Measurements from ENCODE around the gene ARL3. TPM values are rescaled to one million over a fixed set of nuclear protein-coding genes. Genes with fewer than 3 reads are reported as not detected.

ARL3 gene
- total RNA-seq, 4 donors from 2014 or later = 1.6 to 3.8 (median 3.2) TPM

- DNase-seq (ENCODE audit: low spot score in 2 of 2) = no peak
- TF ChIP-seq, protein P1, sequence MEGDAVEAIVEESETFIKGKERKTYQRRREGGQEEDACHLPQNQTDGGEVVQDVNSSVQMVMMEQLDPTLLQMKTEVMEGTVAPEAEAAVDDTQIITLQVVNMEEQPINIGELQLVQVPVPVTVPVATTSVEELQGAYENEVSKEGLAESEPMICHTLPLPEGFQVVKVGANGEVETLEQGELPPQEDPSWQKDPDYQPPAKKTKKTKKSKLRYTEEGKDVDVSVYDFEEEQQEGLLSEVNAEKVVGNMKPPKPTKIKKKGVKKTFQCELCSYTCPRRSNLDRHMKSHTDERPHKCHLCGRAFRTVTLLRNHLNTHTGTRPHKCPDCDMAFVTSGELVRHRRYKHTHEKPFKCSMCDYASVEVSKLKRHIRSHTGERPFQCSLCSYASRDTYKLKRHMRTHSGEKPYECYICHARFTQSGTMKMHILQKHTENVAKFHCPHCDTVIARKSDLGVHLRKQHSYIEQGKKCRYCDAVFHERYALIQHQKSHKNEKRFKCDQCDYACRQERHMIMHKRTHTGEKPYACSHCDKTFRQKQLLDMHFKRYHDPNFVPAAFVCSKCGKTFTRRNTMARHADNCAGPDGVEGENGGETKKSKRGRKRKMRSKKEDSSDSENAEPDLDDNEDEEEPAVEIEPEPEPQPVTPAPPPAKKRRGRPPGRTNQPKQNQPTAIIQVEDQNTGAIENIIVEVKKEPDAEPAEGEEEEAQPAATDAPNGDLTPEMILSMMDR (IDR thresholded peaks at IDR 0.05) = no peak
- no peak overlapping the region for H3K4me3 ChIP-seq (ENCODE audit: low read depth, poor library complexity, severe bottlenecking)
- intact Hi-C loops (cut with DNase I; ENCODE audit: low total_unique reads) = no loop called here
- 89 to 90% methylated on average over 11 of the region's 12 CpGs for WGBS, 2 donors
Measured at GRCh38 chr10:102656026-102656425, 58.2 kb downstream of the ARL3 start.

DNA sequence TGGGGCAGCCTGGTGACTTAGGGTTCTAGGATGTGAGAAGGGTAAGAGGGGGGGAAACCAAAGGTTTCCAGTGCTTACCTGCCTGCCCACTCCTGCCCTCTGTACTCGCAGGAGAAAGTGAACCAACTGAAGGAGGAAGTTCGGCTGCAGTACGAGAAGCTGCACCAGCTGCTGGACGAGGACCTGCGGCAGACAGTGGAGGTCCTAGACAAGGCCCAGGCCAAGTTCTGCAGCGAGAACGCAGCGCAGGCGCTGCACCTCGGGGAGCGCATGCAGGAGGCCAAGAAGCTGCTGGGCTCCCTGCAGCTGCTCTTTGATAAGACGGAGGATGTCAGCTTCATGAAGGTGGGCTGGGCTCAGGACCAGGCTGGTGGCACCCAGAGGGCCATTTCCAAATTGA, 59.2 kb downstream of the ARL3 start:
- intact Hi-C loops (cut with DNase I; ENCODE audit: low total_unique reads) = no loop called here
- DNase-seq (ENCODE audit: low spot score in 2 of 2) = no peak
- 86 to 91% methylated on average over 12 of the region's 12 CpGs for WGBS, 2 donors
- TF ChIP-seq POLR2A (IDR thresholded peaks at IDR 0.05) = no peak
- TF ChIP-seq, protein P1 (IDR thresholded peaks at IDR 0.05) = no peak
- no peak overlapping the region for H3K4me3 ChIP-seq (ENCODE audit: low read depth, poor library complexity, severe bottlenecking)

DNA sequence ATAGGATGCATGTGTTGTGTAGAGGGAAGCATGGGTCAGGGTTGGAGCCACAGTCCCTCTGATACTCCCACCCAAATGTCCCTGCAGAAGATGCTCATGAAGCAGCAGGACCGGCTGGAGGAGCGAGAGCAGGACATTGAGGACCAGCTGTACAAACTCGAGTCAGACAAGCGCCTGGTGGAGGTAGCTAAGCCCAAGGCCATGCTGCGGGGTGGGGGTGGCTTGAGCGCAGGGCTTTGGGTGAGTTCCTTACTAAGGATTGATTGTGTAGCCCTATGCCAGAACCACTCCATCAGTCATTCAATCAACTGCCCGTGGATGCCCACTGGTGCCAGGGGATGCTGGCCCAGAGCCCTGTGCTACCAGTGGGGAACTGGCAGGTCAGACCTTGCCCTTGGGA, 59.6 kb downstream of the ARL3 start:
- intact Hi-C loops (cut with DNase I; ENCODE audit: low total_unique reads) = no loop called here

GRCh38 chr10:102653060-102653459, 61.1 kb downstream of the ARL3 start:
- H3K4me3 ChIP-seq (ENCODE audit: low read depth, poor library complexity, severe bottlenecking) = no peak overlapping the region
- intact Hi-C loops (cut with DNase I; ENCODE audit: low total_unique reads) = no loop called here
- no peak for TF ChIP-seq POLR2A (IDR thresholded peaks at IDR 0.05)
- DNase-seq (ENCODE audit: low spot score in 2 of 2) = no peak
- WGBS, 2 donors = 71 to 90% methylated on average over 1 of the region's 1 CpG

More for the DNA sequence above, 59.6 kb downstream of the ARL3 start:
- no peak overlapping the region for H3K4me3 ChIP-seq (ENCODE audit: low read depth, poor library complexity, severe bottlenecking)
- TF ChIP-seq POLR2A (IDR thresholded peaks at IDR 0.05) = no peak
- TF ChIP-seq, protein P1 (IDR thresholded peaks at IDR 0.05) = no peak
- DNase-seq (ENCODE audit: low spot score in 2 of 2) = no peak
- WGBS, 2 donors = 72 to 79% methylated on average over 7 of the region's 7 CpGs

- DNase-seq (ENCODE audit: low spot score in 2 of 2) = no peak
- WGBS, 2 donors = 77 to 87% methylated on average over 12 of the region's 12 CpGs
- TF ChIP-seq, protein P1 (IDR thresholded peaks at IDR 0.05) = no peak
- TF ChIP-seq POLR2A (IDR thresholded peaks at IDR 0.05) = no peak
- no peak overlapping the region for H3K4me3 ChIP-seq (ENCODE audit: low read depth, poor library complexity, severe bottlenecking)
- intact Hi-C loops (cut with DNase I; ENCODE audit: low total_unique reads) = no loop called here
Measured at GRCh38 chr10:102652170-102652916, 61.9 kb downstream of the ARL3 start.

DNA sequence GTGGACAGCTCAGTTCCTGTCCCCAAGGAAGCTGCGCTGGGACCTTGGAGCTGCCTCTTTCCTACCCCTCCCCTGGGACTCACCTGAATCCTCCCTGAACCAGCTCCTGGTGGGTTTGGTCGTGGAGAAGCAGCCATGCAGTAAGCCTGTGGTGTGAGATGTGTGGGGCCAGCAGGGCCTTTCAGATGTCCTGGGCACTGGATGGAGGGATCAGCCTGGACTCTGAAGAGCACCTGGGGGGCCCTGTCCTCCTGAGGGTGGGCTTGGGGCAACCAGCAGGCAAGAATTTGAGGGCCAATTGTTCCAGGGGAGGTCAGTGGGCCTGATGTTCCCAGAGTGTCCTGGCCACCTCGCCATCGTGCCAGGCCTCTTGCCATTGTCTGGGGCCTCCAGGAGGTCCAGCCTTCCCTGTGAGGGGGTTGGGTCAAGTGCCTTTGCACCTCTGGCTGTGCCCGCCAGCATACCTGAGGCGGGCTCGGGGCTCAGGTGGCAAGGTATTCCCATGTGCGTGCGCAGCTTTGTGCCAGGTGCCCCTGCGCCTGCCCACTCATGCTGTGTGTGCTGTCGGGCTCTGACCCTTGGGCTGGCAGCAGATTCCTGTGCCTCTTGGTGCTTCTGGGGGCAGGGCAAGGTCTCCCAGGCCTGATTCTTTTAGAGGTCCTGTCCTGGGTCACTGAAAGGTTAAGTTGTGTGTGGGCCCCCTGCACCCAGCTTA, 62.6 kb downstream of the ARL3 start:
- DNase-seq (ENCODE audit: low spot score in 2 of 2) = no peak
- intact Hi-C loops (cut with DNase I; ENCODE audit: low total_unique reads) = no loop called here
- H3K4me3 ChIP-seq (ENCODE audit: low read depth, poor library complexity, severe bottlenecking) = no peak overlapping the region
- 68 to 77% methylated on average over 4 to 5 of the region's 11 CpGs for WGBS, 2 donors
- TF ChIP-seq, protein P1 (IDR thresholded peaks at IDR 0.05) = no peak
- TF ChIP-seq POLR2A (IDR thresholded peaks at IDR 0.05) = no peak

Data from lower leg skin (tissue), 4 donors.